Stimulated activated CD4-positive, alpha-beta T cell treated with anti-CD3 and anti-CD28 coated beads, Interleukin-4, amount 100 ng/mL, for 24 hours (primary cell): ENCODE data around the gene ZBTB45.
"Not testable (repeated sequence)": the region's sequence is repeated elsewhere in the genome, so short reads cannot be mapped to it uniquely, and the experiment has no call there.

ENCODE experiments used
- DNase-seq: peaks from one replicate; pipeline ENCODE4 v3.0.0-alpha.2; 2020

ZBTB45 gene

GRCh38 chr19:58509731-58510083, 9.9 kb downstream of the ZBTB45 start:
- DNase-seq: no peak

GRCh38 chr19:58507602-58508223, 11.9 kb downstream of the ZBTB45 start:
- not testable (repeated sequence) for DNase-seq

- DNase-seq: no peak
These were observed 19.4 kb downstream of the ZBTB45 start for GRCh38 chr19:58500242-58500641.

DNA sequence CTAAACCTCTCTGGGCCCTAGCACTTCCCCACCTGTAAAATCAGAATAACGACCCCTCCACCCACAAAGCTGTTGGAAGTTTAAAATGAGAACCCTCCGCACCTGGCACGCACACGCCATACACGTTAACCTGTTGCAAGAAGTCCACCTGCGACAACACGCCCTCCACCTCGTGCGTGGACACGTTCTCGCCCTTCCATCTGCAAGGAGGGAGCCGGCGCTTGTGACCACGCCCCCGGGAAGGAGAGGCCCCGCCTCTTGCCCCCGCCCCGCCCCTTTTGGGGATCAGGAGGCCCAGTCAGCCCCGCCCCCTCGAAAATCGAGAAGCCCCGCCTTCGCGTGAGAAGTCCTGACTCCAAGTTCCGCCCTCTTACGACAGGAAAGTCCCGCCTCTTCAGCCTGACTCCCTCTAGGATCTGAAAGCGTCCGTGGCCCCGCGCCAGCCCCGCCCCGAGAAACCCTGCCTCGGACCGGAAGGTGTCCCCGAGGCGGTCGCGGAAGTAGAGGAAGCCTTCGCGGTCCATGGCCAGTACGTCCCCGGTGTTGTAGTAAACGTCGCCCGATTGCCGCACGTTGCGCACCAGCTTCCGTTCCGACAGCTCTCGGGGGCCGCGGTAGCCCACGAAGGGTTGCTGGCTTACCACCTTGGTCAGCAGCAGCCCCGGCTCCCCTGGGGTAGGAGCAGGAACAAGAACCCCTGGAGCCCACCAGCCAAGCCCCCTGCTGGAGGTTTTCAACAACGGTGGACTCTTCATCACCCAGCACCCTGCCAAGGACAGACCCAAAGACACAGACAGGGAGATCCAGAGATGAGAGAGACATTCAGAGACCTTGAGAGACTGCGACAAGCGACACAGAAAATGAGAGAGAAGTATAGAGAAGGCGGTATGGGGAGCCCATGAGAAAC, 20.3 kb downstream of the ZBTB45 start:
- peak; percentile 99 for DNase-seq

GRCh38 chr19:58498316-58499020, 21.1 kb downstream of the ZBTB45 start:
- no peak for DNase-seq

GRCh38 chr19:58497634-58498170, 21.9 kb downstream of the ZBTB45 start:
- DNase-seq: no peak

DNA sequence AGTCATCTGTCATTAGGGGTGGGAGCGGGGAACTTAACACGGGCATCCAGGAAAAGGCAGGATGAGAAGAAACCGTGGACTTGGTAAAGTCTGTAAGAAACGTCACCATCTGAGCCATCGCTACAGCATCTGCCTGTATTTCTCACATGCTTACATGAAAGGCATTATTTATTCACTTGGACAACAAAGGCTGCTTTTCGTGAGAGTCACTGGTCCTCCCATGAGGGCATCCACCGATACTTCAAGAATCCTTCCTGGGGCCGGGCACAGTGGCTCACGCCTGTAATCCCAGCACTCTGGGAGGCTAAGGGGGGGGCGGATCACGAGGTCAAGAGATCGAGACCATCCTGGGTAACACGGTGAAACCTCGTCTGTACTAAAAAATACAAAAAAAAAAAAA, 27.3 kb downstream of the ZBTB45 start:
- no peak for DNase-seq

GRCh38 chr19:58491393-58491792, 28.2 kb downstream of the ZBTB45 start:
- DNase-seq: no peak

GRCh38 chr19:58484349-58484748, 35.3 kb downstream of the ZBTB45 start:
- DNase-seq: not testable (repeated sequence)

DNA sequence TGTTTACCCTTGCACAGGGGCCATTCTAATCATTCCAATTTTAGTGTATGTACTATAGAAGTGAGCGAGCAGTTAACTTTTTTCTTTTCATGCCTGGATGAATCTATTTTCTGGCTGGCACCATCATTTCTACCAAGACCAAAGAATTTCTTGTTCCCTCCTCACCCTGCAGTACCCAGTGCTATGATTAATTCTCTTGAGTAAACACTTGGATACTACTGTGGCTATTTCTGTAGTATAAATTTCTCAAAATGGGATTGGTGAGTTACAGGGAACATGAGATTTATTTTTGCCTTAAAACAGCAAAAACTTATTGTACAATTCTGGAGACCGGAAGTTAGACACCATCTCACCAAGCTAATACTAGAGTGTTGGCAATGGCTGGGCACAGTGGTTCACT, 35.8 kb downstream of the ZBTB45 start:
- no peak for DNase-seq

GRCh38 chr19:58482372-58482771, 37.2 kb downstream of the ZBTB45 start:
- DNase-seq: no peak

DNA sequence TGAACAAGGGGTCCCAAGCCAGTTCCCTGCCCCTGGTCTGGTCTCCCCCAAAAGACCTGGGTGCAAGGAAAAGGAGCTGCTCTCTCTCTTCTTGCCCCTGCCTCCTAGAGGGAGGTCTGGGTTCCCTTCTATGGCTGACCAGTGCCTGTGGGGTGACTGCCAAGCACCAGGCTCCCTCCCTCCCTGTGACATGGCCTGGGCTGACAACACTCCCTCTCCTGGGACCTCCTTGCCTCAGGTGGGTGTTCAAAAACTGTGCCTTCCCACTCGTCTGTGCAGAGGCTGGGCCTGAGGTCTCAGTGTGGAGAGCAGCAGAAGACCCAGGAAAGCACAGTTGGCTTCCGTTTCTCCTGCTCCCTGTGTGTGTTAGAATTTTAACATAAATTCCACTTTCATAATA, 38.8 kb downstream of the ZBTB45 start:
- DNase-seq: no peak

DNA sequence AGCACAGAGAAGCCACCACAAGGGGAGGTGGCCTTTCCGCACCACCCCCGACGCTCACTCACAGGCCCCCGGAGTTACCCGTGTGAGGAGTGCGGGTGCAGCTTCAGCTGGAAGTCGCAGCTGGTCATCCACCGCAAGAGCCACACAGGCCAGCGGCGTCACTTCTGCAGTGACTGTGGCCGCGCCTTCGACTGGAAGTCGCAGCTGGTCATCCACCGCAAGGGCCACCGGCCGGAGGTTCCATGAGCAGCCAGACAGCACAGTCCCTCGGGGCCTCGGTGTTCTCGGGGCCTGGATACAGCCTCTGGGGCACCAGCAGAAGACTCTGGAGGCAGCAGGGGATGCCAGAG, 39.2 kb downstream of the ZBTB45 start:
- no peak for DNase-seq

DNA sequence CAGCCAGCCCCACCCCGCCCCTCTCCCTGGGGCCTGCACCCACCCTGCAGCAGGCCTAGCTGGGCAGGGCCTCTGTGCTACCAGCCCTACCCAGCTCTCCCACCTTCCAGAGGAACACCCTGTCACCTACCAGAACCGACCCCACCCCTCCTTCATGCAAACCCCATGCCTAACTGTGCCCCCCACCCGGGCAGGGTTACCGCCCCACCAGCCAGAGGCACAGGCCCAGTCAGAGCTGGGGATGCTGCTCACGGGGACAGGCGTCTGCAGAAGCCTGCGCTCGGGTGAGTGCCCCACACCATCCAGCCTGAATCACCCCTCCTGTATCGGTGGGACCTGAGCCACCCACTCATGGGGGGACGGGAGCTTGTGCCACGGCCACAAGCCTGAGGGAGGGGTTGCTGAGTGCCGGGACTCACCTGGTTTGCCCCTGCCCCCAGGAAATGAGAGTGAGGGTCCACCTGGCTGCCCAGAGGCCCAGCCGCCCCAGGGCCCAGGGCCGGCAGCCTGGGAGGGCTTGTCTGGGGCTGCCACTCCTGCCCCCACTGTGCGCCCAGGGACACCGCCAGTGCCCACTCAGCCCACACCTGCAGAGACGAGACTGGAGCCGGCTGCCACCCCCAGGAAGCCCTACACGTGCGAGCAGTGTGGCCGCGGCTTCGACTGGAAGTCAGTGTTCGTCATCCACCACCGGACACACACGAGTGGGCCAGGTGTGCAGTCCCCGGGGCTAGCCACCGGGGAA, 39.7 kb downstream of the ZBTB45 start:
- no peak for DNase-seq

- no peak for DNase-seq
These were observed 40.3 kb downstream of the ZBTB45 start for GRCh38 chr19:58479303-58479702.

- DNase-seq: no peak
These were observed 41.7 kb downstream of the ZBTB45 start for GRCh38 chr19:58477871-58478270.

DNA sequence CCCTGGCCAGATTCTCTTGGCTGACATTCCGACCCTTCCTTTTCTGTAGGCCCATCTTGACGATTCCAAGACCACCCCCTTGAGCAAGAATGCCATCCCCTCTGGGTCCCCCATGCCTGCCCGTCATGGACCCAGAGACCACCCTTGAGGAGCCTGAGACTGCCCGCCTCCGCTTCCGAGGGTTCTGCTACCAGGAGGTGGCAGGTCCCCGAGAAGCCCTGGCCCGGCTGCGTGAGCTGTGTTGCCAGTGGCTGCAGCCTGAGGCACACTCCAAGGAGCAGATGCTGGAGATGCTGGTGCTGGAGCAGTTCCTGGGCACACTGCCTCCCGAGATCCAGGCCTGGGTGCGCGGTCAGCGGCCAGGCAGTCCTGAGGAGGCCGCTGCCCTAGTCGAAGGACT, 42.5 kb downstream of the ZBTB45 start:
- no peak for DNase-seq

GRCh38 chr19:58476498-58477015, 43.1 kb downstream of the ZBTB45 start:
- no peak for DNase-seq

DNA sequence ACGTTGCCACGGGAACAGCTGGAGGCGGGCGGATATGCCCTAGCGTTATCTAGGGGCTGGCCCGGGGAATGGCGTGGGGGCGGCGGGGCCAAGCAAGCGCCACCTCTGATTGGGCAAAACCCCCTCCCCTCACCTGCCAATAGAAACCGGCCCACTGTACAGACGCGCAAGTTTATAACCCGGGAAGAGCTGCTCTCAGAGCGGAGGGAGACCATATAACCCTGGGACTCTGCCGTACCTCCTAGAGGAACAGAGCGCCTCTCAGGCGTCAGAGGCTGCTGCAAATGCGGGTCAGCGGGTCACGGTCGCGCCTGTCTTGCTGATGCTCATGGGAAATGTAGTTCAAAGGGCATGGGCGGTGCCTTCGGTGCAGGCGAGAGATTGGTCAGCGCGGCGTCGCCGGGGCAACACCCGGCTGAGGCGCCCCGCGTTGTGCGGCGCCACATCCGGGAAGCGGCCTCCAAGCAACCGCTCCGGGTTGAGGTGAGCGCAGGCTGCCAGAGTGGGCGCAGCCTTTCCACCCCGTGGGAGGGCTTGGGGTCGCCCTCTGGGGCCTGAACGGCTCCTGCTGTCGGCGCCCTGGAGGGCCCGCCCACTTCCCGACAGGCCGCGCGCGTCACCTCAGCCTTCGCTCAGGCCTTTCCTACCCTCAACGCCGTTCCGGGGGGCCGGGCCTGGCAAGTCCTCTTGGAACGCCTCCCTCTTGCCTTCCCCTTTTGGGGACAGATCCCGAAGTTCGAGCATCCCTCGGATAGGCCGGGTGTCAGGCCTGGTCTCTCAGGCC, 43.7 kb downstream of the ZBTB45 start, which contains the start of gene ZNF446:
Gene ZNF446, plus strand, starts transcription at position 639 of the 784 bp plus-strand sequence. CDS start 867 bp downstream, outside the sequence.
- peak; percentile 95 for DNase-seq

DNA sequence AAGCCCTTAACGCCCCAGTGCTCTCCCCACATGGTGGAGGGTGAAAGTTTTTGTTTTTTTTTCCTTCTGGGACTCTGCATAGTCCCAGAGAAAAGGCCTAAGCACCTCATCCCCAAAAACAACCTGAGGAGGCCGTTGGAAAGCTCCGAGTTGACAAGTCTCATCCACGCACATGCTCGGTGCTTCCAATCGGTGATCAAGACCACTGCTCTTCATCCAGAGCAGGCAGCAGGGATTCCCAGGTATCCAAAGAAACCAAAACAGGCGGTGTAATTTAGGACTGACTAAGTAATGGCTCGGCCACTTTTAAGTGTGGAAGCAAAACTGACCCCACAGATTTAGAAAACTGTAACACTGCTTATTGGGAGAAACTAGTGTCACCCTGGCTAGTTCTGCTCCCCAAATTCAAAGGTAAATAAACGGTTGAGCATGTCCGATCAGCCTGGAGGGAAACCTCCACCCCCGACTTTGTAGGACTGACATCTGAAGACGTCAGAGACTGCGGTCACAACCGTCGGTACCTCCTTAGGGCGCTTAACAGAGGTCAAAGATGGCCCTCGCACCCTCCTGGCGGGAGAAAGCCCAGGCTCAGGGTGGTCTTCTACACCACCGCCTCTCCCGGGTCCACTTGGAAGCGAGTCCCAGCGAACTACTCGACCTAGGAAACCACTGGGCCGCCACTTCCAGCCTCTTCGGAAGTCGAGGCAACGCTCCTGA, 44.5 kb downstream of the ZBTB45 start:
- no peak for DNase-seq
